Endothelial cell of umbilical vein (primary cell): ENCODE data around the gene TTBK1.

ENCODE experiments used
- CTCF ChIP-seq, 2 donors: IDR thresholded peaks; 1 replicate in 1 of 2; 2 replicates in 1 of 2; pipeline ENCODE4 v1.5.1; 2011; ENCODE audit warnings: low read length in 2 of 2, mild to moderate bottlenecking in 2 of 2, moderate library complexity in 2 of 2, control low read depth in 1 of 2, inconsistent platforms in 1 of 2, low read depth in 1 of 2; ENCODE audit not compliant: insufficient read depth in 1 of 2; ENCODE audit errors: extremely low read depth in 1 of 2
- POLR2AphosphoS5 ChIP-seq: IDR thresholded peaks from 2 replicates; pipeline ENCODE4 v1.6.1; 2012; ENCODE audit warnings: low read depth, mild to moderate bottlenecking, control low read depth, low read length, moderate library complexity; ENCODE audit not compliant: insufficient read depth

- no peak for TF ChIP-seq CTCF (IDR thresholded peaks at IDR 0.05; ENCODE audit: extremely low read depth in 1 of 2, insufficient read depth in 1 of 2, low read depth in 1 of 2, low read length in 2 of 2)
- TF ChIP-seq POLR2AphosphoS5: no peak
Measured at GRCh38 chr6:43306086-43306485, 62.8 kb downstream of the TTBK1 start.
